PC-3 (cell line): Measurements from ENCODE around the gene CUEDC2. TPM values are rescaled to one million over a fixed set of nuclear protein-coding genes. Genes with fewer than 3 reads are reported as not detected.

Source experiments
- ATAC-seq: fragments of 200-7000 bp; cut with Tn5 transposase; 2 replicates; pipeline ENCODE4 v1.9.1; 2020; ENCODE audit warnings: mild to moderate bottlenecking, moderate library complexity
- BruUV-seq: library from RNA; stranded (reverse); fragments of 400-500 nt; replicated peaks from 2 replicates; lab custom pipeline; 2021; lab: Mats Ljungman, UMichigan
- CTCF ChIA-PET: fragments of 300-600 bp; sonication (Branson Sonifier 250); formaldehyde crosslinking; loops from one replicate; lab custom pipeline; 2022; ENCODE audit warnings: antibody characterized with exemption; lab: Charles Lee
- POLR2A ChIA-PET: fragments of 300-600 bp; sonication (Branson Sonifier 250); formaldehyde crosslinking; loops from one replicate; lab custom pipeline; 2022; ENCODE audit warnings: antibody characterized with exemption; ENCODE audit not compliant: unreplicated experiment; lab: Charles Lee
- DNase-seq: peaks from one replicate; pipeline ENCODE4 v3.0.0-alpha.2; 2015
- H2AFZ ChIP-seq: fragments of 300-600 bp; sonication (generic); 2 replicates; pipeline ENCODE4 v1.6.0; 2016; ENCODE audit warnings: antibody characterized with exemption, low read length
- H3F3A ChIP-seq: fragments of 300-600 bp; sonication (generic); one replicate; pipeline ENCODE4 v1.6.0; 2017; ENCODE audit warnings: antibody characterized with exemption, low read length, control low read depth, mild to moderate bottlenecking; ENCODE audit not compliant: unreplicated experiment
- H3K27ac ChIP-seq: fragments of 300-600 bp; sonication (generic); 2 replicates; pipeline ENCODE4 v1.5.1; 2016; ENCODE audit warnings: mild to moderate bottlenecking, low read length
- H3K27me3 ChIP-seq: fragments of 300-600 bp; sonication (generic); 2 replicates; pipeline ENCODE4 v1.6.1; 2016; ENCODE audit warnings: low read length, mixed read lengths
- H3K36me3 ChIP-seq: fragments of 300-600 bp; sonication (generic); 2 replicates; pipeline ENCODE4 v1.6.1; 2016; ENCODE audit warnings: low read depth, mixed run types, low read length, mixed read lengths
- H3K4me1 ChIP-seq: fragments of 300-600 bp; sonication (generic); 2 replicates; pipeline ENCODE4 v1.5.1; 2016; ENCODE audit warnings: low read length; ENCODE audit not compliant: insufficient read depth
- H3K4me2 ChIP-seq: fragments of 300-600 bp; sonication (generic); 2 replicates; pipeline ENCODE4 v1.6.0; 2016; ENCODE audit warnings: low read length
- H3K4me3 ChIP-seq: fragments of 300-600 bp; sonication (generic); 2 replicates; pipeline ENCODE4 v1.5.1; 2016; ENCODE audit warnings: mild to moderate bottlenecking, low read length, mixed read lengths
- H3K79me2 ChIP-seq: fragments of 300-600 bp; sonication (generic); 2 replicates; pipeline ENCODE4 v1.6.1; 2017; ENCODE audit warnings: low read length, mixed read lengths
- H3K9ac ChIP-seq: fragments of 300-600 bp; sonication (generic); 2 replicates; pipeline ENCODE4 v1.6.0; 2016; ENCODE audit warnings: mild to moderate bottlenecking, low read length
- H3K9me2 ChIP-seq: fragments of 300-600 bp; sonication (generic); replicated peaks from 2 replicates; pipeline ENCODE4 v1.6.1; 2016; ENCODE audit warnings: mixed run types, low read length, mixed read lengths
- H3K9me3 ChIP-seq: fragments of 300-600 bp; sonication (generic); 2 replicates; pipeline ENCODE4 v1.6.1; 2016; ENCODE audit warnings: low read length, mixed read lengths
- H4K20me1 ChIP-seq: fragments of 300-600 bp; sonication (generic); 2 replicates; pipeline ENCODE4 v1.6.1; 2016; ENCODE audit warnings: low read length, mixed read lengths
- EZH2 ChIP-seq: fragments of 300-600 bp; sonication (generic); IDR thresholded peaks from one replicate; pipeline ENCODE4 v1.6.1; 2017; ENCODE audit warnings: antibody characterized with exemption, mild to moderate bottlenecking, low read length; ENCODE audit not compliant: unreplicated experiment
- EZH2phosphoT487 ChIP-seq: fragments of 300-600 bp; sonication (generic); IDR thresholded peaks from 2 replicates; pipeline ENCODE4 v1.6.1; 2018; ENCODE audit warnings: mild to moderate bottlenecking, antibody characterized with exemption, low read length, borderline replicate concordance
- intact Hi-C: fragments of 100-400 bp; cut with micrococcal nuclease; formaldehyde crosslinking; loops from 2 replicates; pipeline ENCODE4 v1.9.0; 2023
- total RNA-seq: library from RNA; depleted of rRNA; stranded (reverse); fragments of >200 nt; gene quantifications from 2 replicates; pipeline ENCODE4 v1.2.3, GENCODE V29; 2014
- TF ChIP-seq, protein P1 (sequence below): fragments of 300-600 bp; sonication (generic); conservative IDR thresholded peaks from 2 replicates; pipeline ENCODE4 v1.5.1; 2017; ENCODE audit warnings: antibody characterized with exemption, low read depth, mild to moderate bottlenecking, low read length

The CUEDC2 gene
- total RNA-seq, 1 experiment from 2014 or later: 51.4 TPM

GRCh38 chr10:102436312-102436711 is 3.9 kb upstream of the CUEDC2 start:
- no peak overlapping the region for H3K4me2 ChIP-seq

GRCh38 chr10:102435529-102436233 is 3.3 kb upstream of the CUEDC2 start:
- H3K27me3 ChIP-seq: no peaks in the 10 kb centered on the region
- DNase-seq (no peak), ATAC-seq (no peak)
- intact Hi-C loops: no loop called here
- H3K4me2 ChIP-seq: no peak overlapping the region
- no TSS peak for BruUV-seq
- H3K4me1 ChIP-seq: peaks cover 5% of the 10 kb centered on the region; the same call in 1 of the 2 replicates
- H3K9me2 ChIP-seq: no peaks in the 10 kb centered on the region
- H3K9me3 ChIP-seq: no peaks in the 10 kb centered on the region
- no peak overlapping the region for H3K9ac ChIP-seq
- no peak overlapping the region for H3K27ac ChIP-seq
- ChIA-PET CTCF (no interaction called here), POLR2A (interaction anchor here (0.5 kb wide), 1 partner anchor 109 kb away, joined by 4 read pairs; no protein-coding TSS in a partner anchor)
- no peaks in the 10 kb centered on the region for H3F3A ChIP-seq
- no peaks in the 10 kb centered on the region for H3K36me3 ChIP-seq
- no peak overlapping the region for H3K4me3 ChIP-seq
- TF ChIP-seq, protein P1, sequence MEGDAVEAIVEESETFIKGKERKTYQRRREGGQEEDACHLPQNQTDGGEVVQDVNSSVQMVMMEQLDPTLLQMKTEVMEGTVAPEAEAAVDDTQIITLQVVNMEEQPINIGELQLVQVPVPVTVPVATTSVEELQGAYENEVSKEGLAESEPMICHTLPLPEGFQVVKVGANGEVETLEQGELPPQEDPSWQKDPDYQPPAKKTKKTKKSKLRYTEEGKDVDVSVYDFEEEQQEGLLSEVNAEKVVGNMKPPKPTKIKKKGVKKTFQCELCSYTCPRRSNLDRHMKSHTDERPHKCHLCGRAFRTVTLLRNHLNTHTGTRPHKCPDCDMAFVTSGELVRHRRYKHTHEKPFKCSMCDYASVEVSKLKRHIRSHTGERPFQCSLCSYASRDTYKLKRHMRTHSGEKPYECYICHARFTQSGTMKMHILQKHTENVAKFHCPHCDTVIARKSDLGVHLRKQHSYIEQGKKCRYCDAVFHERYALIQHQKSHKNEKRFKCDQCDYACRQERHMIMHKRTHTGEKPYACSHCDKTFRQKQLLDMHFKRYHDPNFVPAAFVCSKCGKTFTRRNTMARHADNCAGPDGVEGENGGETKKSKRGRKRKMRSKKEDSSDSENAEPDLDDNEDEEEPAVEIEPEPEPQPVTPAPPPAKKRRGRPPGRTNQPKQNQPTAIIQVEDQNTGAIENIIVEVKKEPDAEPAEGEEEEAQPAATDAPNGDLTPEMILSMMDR: no peak
- no peak for TF ChIP-seq EZH2phosphoT487
- TF ChIP-seq EZH2: no peak
- H4K20me1 ChIP-seq: no peaks in the 10 kb centered on the region
- H2AFZ ChIP-seq: no peak overlapping the region
- H3K79me2 ChIP-seq: peaks cover 11% of the 10 kb centered on the region; the same call in 1 of the 2 replicates

More at GRCh38 chr10:102436312-102436711, 3.9 kb upstream of the CUEDC2 start:
- Histone ChIP-seq H4K20me1 (no peaks in the 10 kb centered on the region), H3K9me2 (no peaks in the 10 kb centered on the region), H3K4me3 (no peak overlapping the region), H3F3A (no peaks in the 10 kb centered on the region), H2AFZ (no peak overlapping the region), H3K36me3 (no peaks in the 10 kb centered on the region), H3K27ac (no peak overlapping the region), H3K9me3 (no peaks in the 10 kb centered on the region), H3K27me3 (no peaks in the 10 kb centered on the region), H3K79me2 (peaks cover 10% of the 10 kb centered on the region; the same call in 1 of the 2 replicates), H3K9ac (no peak overlapping the region), H3K4me1 (peaks cover 5% of the 10 kb centered on the region; the same call in 1 of the 2 replicates)
- intact Hi-C loops: no loop called here
- no peak for ATAC-seq
- TF ChIP-seq EZH2phosphoT487: no peak
- TF ChIP-seq, protein P1: no peak
- TF ChIP-seq EZH2: no peak
- DNase-seq: no peak
- no TSS peak for BruUV-seq
- ChIA-PET POLR2A (no interaction called here), CTCF (no interaction called here)

- Histone ChIP-seq H4K20me1 (no peaks in the 10 kb centered on the region), H3K4me3 (no peak overlapping the region), H3F3A (no peaks in the 10 kb centered on the region), H3K36me3 (no peaks in the 10 kb centered on the region), H3K27me3 (no peaks in the 10 kb centered on the region), H3K9me3 (no peaks in the 10 kb centered on the region), H3K27ac (no peak overlapping the region), H3K79me2 (peaks cover 11% of the 10 kb centered on the region; the same call in 1 of the 2 replicates), H3K9ac (no peak overlapping the region), H3K4me1 (peaks cover 5% of the 10 kb centered on the region; the same call in 1 of the 2 replicates), H3K9me2 (no peaks in the 10 kb centered on the region), H2AFZ (no peak overlapping the region), H3K4me2 (no peak overlapping the region)
- intact Hi-C loops: no loop called here
- TF ChIP-seq, protein P1: no peak
- TF ChIP-seq EZH2phosphoT487 (no peak), EZH2 (no peak)
- DNase-seq (no peak), ATAC-seq (no peak)
- CTCF ChIA-PET: interaction anchor here (0.6 kb wide), 1 partner anchor 88 kb away, joined by 3 read pairs; no protein-coding TSS in a partner anchor
- POLR2A ChIA-PET: no interaction called here
- no TSS peak for BruUV-seq
These were observed 2.7 kb upstream of the CUEDC2 start for GRCh38 chr10:102435133-102435497.
